HT-29 (cell line): ENCODE measurements around the gene KCNS1. TPM values are rescaled to one million over a fixed set of nuclear protein-coding genes. Genes with fewer than 3 reads are reported as not detected.
A peak's percentile ranks its signal among the peaks of the same experiment; 100 is the strongest.
"Not testable (repeated sequence)": the region's sequence is repeated elsewhere in the genome, so short reads cannot be mapped to it uniquely, and the experiment has no call there.

Experiments
- DNase-seq: peaks from one replicate; pipeline ENCODE4 v3.0.0-alpha.2; 2015; ENCODE audit warnings: low spot score
- total RNA-seq: library from RNA; depleted of rRNA; stranded (reverse); fragments of >200 nt; shearing (Covaris generic); gene quantifications from 2 replicates; pipeline ENCODE4 v1.2.3, GENCODE V29; 2014; rRNA removed

Gene KCNS1
- not detected in 2 replicates for total RNA-seq

GRCh38 chr20:45100563-45101245 is at the start of gene KCNS1:
Gene KCNS1, minus strand, starts transcription at chr20:45101127. Its CDS starts 1,891 bp downstream, at chr20:45099236.
- DNase-seq = no peak

GRCh38 chr20:45149062-45149461 is 48.1 kb upstream of the KCNS1 start:
- DNase-seq = no peak

GRCh38 chr20:45140836-45141235 is 39.9 kb upstream of the KCNS1 start:
- DNase-seq = no peak

GRCh38 chr20:45139733-45140375 is 38.9 kb upstream of the KCNS1 start:
- DNase-seq = not testable (repeated sequence)

- peak; percentile 90 for DNase-seq
These were observed 37.8 kb upstream of the KCNS1 start for GRCh38 chr20:45138561-45139300.

GRCh38 chr20:45136911-45137310 is 36.0 kb upstream of the KCNS1 start:
- DNase-seq = no peak

GRCh38 chr20:45128099-45128498 is 27.2 kb upstream of the KCNS1 start:
- no peak for DNase-seq

GRCh38 chr20:45124365-45124764 is 23.4 kb upstream of the KCNS1 start, which contains the start of gene WFDC12:
Gene WFDC12, minus strand, starts transcription at chr20:45124465. Its CDS starts 18 bp downstream, at chr20:45124447.
- no peak for DNase-seq

GRCh38 chr20:45121388-45121787 is 20.5 kb upstream of the KCNS1 start:
- no peak for DNase-seq

GRCh38 chr20:45119556-45120266 is 18.8 kb upstream of the KCNS1 start:
- DNase-seq = no peak

GRCh38 chr20:45118028-45118427 is 17.1 kb upstream of the KCNS1 start:
- no peak for DNase-seq

GRCh38 chr20:45117581-45117980 is 16.7 kb upstream of the KCNS1 start:
- peak; percentile 65 for DNase-seq

- DNase-seq = no peak
These were observed 14.9 kb upstream of the KCNS1 start for GRCh38 chr20:45115829-45116228.

- no peak for DNase-seq
These were observed 14.5 kb upstream of the KCNS1 start for GRCh38 chr20:45115386-45115774.

- no peak for DNase-seq
These were observed 13.8 kb upstream of the KCNS1 start, which contains the start of gene WFDC5 for GRCh38 chr20:45114465-45115385. Gene WFDC5, minus strand, starts transcription at chr20:45115174. Its CDS starts 91 bp downstream, at chr20:45115083.

- no peak for DNase-seq
These were observed 12.9 kb upstream of the KCNS1 start for GRCh38 chr20:45113865-45114264.

GRCh38 chr20:45112754-45113153 is 11.8 kb upstream of the KCNS1 start:
- no peak for DNase-seq

GRCh38 chr20:45111799-45112471 is 11.0 kb upstream of the KCNS1 start:
- no peak for DNase-seq

GRCh38 chr20:45111285-45111684 is 10.4 kb upstream of the KCNS1 start:
- no peak for DNase-seq

GRCh38 chr20:45110301-45110700 is 9.4 kb upstream of the KCNS1 start:
- DNase-seq = no peak
